MV-4-11 (cell line): ENCODE measurements around the gene TMC2.
"Not testable (repeated sequence)": the region's sequence is repeated elsewhere in the genome, so short reads cannot be mapped to it uniquely, and the experiment has no call there.

Source experiments
- DNase-seq: peaks from one replicate; lab custom pipeline; 2025; lab: John Stamatoyannopoulos, UW

Gene TMC2

GRCh38 chr20:2536560-2536986 is at the start of gene TMC2:
TMC2 (plus strand) TSS chr20:2536573; CDS start chr20:2536622, 49 bp downstream.
- DNase-seq = no peak

- DNase-seq = not testable (repeated sequence)
Observed at GRCh38 chr20:2502808-2503384, 33.5 kb upstream of the TMC2 start.

- DNase-seq = not testable (repeated sequence)
Observed at GRCh38 chr20:2504803-2505202, 31.6 kb upstream of the TMC2 start.

- not testable (repeated sequence) for DNase-seq
Observed at GRCh38 chr20:2506426-2506825, 29.9 kb upstream of the TMC2 start.

GRCh38 chr20:2507464-2507863 is 28.9 kb upstream of the TMC2 start:
- no peak for DNase-seq

- DNase-seq = no peak
Observed at GRCh38 chr20:2507875-2508630, 28.3 kb upstream of the TMC2 start.

GRCh38 chr20:2508631-2509467 is 27.5 kb upstream of the TMC2 start, which contains the start of gene ZNF343:
ZNF343 (minus strand) TSS chr20:2508915; CDS start chr20:2493895, 15,020 bp downstream.
- peak; percentile 77 for DNase-seq

GRCh38 chr20:2509468-2509781 is 26.9 kb upstream of the TMC2 start:
- no peak for DNase-seq

GRCh38 chr20:2509794-2510193 is 26.6 kb upstream of the TMC2 start:
- no peak for DNase-seq

GRCh38 chr20:2515203-2515602 is 21.2 kb upstream of the TMC2 start:
- no peak for DNase-seq

GRCh38 chr20:2516399-2516798 is 20.0 kb upstream of the TMC2 start:
- no peak for DNase-seq

GRCh38 chr20:2518096-2518495 is 18.3 kb upstream of the TMC2 start:
- DNase-seq = no peak

GRCh38 chr20:2518558-2518957 is 17.8 kb upstream of the TMC2 start:
- DNase-seq = no peak

- no peak for DNase-seq
Observed at GRCh38 chr20:2519115-2519809, 17.1 kb upstream of the TMC2 start.

GRCh38 chr20:2520617-2521016 is 15.8 kb upstream of the TMC2 start:
- no peak for DNase-seq

- peak; percentile 42 for DNase-seq
Observed at GRCh38 chr20:2521369-2522305, 14.7 kb upstream of the TMC2 start.

- DNase-seq = peak; percentile 14
Observed at GRCh38 chr20:2522826-2523429, 13.4 kb upstream of the TMC2 start.

- peak; percentile 63 for DNase-seq
Observed at GRCh38 chr20:2523919-2524708, 12.3 kb upstream of the TMC2 start.

GRCh38 chr20:2524709-2525506 is 11.5 kb upstream of the TMC2 start:
- no peak for DNase-seq
